Stimulated activated CD8-positive, alpha-beta memory T cell treated with anti-CD3 and anti-CD28 coated beads, Interleukin-7, amount 100 ng/mL, for 48 hours (primary cell): ENCODE results near the gene TBC1D22A.

Experiments
- DNase-seq, 2 donors: peaks; one replicate each; pipeline ENCODE4 v3.0.0-alpha.2; 2020; ENCODE audit warnings: low read depth in 1 of 2; ENCODE audit errors: extremely low read depth in 1 of 2

Gene TBC1D22A

DNA sequence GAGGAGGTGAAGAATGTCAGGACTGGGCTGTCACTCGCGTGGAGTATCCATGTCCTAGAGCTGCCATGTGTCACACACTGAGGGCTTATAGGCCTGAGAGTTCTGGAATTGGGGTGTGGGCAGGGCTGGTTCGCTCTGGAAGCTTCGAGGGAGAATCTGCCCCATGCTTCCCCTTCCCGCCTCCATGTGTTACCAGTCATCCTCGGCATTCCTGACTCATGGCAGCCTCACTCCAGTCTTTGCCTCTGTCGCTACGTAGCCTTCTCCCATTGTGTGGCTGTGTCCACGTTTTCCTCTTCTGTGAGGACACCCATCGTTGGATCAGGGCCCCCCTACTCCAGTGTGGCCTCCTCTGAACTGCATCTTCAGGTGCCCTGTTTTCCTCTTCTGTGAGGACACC, 301.2 kb downstream of the TBC1D22A start:
- no peak for DNase-seq

DNA sequence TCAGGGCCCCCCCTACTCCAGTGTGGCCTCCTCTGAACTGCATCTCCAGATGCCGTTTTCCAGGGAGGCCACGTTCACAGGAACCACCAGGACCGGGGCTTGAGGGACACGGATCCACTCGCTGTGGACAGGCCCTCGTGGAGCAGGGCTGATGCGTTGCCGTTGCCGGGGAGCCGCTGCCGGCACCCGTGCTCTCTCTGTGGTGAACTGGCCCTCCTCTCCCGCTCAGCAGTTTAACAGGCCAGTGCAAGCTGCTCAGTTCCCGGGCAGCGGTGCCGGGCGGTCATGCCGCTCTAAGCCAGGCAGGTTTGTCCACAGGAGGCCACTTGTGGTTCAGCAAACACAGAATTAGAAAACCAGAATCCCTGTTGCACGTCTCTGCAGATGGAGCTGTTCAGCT, 301.6 kb downstream of the TBC1D22A start:
- DNase-seq = no peak

DNA sequence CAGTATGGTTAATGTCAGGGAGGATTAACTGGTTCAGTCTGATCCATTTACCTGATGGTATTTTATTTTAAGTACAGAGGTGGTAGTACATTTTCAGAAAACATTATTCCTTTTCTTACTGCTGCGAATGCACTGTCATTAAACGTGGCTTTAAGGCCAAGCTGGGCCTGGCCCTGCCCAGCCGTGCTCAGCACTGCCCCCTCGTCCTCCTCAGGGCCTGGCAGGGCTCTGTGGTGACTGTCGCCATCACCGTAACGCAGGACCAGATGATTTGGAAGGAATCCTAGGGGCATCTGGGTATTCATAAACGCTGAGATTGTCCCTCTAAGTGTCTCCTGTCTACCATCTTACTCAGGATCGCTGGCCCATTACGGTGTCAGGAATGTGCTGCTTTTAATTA, 302.0 kb downstream of the TBC1D22A start:
- no peak for DNase-seq

DNA sequence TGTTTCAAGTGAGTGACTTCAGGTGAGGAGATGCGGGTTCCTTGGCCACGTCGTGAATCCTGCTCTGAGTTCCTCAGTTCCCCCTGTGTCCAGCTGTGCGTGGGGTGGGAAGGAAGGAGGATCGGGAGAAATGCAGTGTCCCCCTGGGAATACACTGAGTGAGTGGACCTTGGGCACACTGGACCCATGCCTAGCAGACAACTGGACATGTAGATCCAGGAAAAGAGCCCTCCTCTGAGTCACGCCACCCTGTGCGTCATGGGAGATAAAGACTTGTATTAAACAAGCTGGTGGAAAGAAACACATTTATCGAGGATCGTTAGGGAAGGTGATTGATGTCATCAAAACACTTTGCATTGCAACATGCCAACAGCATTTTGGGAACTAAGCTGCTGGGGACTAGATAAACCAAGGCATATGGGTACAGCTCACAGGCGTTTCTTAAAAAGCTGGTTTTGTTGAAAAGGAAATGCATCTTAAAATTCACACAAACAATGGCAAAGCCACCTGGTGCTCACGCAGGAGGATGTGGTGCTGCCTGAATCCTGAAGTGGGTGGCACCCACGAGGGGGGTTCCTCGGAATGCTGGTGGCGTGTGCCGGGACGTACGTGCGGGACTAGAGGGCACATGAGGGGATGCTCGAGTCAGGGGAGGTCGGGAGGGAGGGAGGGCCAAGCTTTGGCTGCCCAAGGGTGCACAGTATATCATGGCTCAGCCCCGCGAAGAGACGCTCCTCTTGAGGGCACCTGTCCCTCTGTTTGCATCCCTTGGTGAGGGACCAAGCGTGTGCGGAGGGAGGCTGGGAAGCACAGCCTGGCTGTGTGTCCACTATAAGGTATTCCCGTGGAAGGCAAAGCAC, 303.5 kb downstream of the TBC1D22A start:
- no peak for DNase-seq

DNA sequence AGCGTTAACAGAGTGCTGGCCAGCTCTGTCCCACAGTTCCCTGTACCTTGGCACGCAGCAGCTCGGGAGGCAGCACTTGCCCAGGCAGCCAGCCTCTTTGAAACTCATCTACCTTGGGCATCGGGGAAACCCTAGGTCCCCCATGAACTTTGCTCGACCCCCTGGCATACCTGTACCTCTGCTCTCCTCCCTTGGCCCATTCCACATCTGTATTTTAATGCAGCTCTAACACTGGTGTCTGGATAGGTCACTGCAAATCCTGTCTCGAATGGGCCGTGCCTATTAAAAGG, 304.1 kb downstream of the TBC1D22A start:
- no peak for DNase-seq

DNA sequence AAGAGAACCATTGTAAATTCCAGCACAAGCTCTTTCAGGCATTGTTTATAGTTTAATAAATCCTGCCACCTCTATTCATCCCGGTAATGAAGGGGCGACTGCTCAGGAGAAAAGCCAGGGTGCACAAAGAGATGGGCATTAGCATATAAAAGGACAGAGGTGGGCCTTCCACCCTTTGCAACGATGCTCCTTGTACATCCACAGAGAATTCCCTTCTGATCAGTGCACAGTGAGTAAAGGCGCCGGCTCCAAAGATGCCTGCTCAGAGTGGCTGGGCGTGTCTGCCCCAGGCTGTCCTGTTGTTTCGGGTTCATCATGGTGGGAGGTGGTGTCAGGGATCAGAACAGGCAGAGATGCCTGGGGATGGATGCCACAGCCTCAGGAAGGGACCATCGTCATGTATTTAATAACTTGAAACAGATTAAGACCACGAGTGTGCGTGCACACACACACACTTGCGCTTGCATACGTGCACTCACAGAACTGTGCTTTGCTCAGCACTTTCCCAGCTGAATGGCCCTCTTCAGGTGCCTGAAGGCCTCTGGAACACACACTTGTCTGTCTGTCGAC, 305.0 kb downstream of the TBC1D22A start:
- DNase-seq = no peak

DNA sequence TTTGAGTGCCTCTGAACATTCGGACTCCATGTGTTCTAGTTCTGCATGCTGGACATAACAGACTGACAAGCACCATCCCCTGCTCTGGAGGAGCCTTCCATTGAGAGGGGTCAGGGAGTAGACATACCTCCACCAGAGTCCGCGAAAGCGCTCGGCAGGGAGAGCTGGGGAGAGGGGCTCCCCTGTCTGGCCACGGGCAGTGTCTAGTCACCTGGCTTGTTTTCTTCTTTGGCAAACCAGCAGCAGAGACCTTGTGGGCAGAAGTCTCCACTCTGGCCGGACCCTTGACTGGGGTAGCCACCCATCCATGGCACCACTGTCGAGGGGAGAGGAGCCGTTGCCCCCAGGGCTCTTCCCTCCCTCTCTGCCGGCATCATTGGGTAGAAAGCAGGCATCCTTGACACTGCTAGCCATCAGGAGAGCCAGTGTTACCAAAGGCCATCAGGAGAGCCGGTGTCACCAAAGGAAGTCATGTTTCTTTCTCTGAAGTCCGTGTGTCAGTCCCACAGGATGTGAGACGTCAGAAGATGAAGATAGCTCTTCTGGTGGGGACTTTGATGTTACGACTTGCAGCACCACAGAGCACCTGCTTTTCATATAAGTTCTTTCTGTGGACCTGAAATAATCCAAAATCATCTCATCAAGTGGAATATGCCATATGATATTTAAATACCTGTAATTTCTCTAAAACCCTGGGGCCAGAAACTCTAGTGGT, 305.6 kb downstream of the TBC1D22A start:
- DNase-seq = no peak

DNA sequence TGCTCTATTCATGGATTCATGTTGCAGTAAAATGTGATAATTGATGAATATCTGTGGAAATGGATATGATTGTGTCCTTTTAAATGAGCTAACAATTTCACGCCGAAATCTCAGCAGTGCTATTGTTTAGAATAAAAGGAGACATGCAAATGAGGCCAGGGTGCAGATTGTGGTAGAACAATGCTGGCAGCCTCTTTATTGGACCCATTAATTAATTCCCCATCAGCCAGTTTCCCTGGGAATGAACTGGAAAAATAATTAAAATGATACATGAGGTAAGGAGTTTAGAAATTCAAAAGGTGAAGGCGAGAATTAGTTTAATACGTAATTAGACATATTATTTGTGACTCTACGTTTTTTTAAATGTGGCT, 306.2 kb downstream of the TBC1D22A start:
- no peak for DNase-seq

DNA sequence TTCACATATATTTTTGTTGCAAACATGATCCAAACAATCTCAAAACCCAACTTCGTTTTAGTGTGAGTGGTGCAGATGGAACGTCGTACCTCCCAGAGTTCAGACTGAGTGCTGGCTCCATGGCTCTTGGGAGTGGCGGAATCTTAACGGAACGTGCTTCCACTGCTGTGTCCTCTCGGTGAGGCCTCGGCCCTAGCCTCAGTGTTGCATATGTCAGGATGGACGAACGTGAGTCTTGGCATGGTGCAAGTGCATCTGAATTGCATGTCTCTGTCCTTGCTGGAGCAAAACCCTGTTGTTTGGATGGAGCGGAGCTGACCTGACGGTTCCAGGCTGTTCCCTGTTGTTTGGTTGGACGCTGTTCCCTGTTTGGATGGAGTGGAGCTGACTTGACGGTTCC, 306.8 kb downstream of the TBC1D22A start:
- DNase-seq = no peak

DNA sequence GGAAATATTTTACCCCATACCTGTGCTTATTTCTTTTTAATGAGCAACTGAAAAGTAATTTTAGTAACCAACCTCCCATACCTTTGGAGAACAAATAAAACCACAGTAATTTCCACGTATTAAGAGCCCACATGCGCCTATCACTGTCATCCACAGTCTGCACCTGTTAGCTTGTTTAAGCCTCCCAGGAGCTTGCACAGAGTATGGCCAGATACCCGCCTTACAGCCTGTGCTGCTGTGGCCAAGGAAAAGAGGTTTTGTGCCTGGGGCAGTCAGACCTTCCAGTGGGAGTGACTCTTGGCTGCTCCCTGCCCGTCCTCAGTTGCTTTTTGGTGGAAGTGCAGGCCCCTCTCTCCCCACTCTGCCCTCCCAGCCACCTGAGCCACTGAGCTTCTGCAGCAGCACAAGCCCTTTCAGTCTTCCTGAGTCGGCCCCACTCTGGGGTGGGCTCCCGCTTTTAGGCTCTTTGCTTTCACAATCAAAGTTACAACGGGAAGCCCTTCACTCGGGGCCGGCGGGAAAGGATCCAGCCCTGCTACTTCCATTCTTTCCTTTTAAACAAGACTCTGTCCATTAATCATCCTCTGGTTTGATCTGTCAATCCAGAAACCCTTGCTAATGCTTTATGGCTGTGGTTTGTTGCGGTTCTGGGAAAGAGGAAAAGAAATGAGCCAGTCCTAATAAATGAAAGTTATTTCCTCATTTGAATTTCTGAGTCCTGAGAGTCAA, 308.8 kb downstream of the TBC1D22A start:
- DNase-seq = no peak

DNA sequence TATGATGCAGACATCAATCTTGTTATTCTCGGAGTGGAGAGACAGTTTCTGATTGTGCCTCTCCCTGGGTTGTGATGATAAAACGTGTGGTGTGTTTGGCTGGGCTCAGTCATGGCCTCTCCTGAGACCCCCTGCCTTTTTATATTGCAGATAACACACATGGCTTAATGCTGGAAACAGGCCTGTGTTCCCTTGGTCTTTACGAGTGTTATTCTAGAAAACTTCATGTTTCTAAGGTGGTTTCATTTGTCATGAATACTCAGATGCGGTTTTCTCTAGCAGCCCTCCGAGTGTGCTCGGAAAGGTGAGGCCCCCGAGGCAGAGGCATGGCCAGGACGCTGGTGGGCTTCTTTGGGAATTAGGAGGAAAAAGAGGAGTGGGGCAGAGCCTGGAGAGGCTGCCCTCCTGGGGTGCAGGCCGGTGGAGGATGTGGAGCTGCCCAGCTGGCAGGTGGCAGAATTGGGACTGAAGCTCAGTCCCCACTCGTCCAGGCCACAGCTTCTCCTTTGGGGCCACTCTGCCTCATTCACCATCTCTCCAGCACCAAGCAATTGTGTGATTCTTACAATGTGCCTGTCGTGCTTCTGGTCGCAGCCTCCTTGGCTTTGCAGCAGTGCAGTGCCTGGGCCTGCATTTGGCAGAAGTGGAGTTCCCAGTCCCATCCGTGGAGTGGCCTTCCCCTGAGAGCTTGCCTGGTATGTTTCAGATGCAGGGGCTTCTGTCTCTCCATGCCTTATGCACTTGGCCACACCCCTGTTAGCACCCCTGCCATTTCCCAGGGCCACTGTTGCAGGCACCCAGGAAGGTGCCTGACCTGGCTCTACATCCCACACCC, 309.6 kb downstream of the TBC1D22A start:
- DNase-seq = no peak

DNA sequence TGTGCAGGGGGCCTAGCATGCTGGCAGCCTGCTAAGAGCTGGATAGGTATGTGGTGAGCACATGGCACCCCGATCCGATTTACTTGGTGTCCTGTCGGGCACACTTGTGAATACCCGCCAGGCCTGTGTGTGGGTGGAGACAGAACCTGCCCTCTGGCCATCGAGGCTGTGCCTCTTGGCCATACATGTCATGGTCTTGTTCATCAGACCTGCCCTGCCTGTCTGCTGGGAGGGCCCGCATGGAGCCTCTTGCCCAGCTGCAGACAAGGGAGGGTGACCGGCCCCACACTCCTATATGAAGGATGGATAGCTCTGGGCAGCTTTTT, 310.2 kb downstream of the TBC1D22A start:
- no peak for DNase-seq

DNA sequence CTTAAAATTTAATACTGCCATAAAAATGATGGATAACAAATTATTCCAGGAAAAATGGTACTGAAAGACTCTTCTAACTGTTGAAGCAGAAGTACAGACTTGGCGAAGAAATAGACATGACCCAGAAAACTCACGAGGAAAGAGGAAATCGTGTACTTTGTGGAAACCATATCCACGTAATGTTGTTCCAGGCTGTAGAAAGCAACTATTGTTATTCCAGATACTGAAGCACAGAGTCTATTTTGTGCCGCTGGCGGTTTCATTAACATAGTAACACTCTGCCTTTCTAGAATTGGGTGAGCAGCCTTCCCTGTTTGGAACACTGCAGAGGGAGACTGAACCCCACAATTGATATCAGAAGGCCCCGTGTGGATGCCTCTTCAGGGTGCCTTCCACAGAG, 310.6 kb downstream of the TBC1D22A start:
- no peak for DNase-seq

DNA sequence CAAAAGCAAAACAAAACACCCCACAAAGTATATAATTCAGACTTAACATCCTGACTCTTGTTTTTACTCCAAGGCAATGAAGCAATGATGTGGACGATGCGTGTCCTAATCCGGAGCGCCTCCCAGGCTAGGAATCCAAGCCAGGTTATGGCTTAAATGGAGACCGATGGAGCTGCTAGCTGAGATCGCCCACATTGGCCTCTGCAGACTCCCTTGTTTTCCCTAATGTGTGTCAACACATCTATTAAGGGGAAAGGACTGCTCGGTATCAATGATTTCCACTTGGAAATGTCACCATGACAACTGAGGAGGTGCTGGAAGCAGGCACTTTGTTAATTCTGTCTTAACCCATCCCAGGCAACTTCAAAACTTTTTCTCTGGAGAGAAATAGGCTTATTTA, 311.7 kb downstream of the TBC1D22A start:
- DNase-seq = no peak

DNA sequence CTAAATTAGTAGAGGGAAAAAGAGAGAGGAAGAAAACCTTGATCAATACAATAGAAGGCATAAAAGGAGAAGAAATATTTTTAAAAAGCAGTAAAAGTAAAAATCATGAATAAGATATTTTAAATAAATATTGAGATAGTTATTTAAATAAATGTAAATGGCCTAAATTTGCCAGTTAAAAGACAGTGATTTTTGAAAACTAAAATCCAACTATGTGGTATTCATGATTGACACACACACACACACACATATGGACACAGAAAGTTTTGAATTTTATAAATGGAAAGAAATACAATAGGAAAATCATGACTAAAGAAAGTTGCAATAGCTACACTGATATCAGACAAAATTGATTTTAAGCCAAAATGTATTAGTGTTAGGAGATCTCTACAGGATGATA, 313.1 kb downstream of the TBC1D22A start:
- no peak for DNase-seq

DNA sequence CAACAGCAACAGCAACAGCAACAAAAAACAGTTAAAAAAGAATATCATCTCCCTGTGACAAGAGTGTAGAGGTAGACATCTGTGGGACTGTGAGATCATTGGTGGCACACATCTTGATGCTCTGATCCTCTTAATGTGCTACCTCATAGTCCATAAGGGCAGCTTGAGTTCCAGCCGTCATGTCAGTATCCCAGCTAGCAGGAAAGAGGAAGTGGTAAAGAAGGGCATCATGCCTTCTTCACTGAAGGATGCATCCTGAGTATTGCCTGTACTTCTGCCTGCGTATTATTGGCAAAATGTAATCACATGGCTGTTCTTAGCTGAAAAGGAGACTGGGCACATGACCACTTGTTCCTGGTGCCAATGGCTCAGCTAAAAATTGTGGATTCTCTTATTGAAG, 314.3 kb downstream of the TBC1D22A start:
- DNase-seq = no peak

DNA sequence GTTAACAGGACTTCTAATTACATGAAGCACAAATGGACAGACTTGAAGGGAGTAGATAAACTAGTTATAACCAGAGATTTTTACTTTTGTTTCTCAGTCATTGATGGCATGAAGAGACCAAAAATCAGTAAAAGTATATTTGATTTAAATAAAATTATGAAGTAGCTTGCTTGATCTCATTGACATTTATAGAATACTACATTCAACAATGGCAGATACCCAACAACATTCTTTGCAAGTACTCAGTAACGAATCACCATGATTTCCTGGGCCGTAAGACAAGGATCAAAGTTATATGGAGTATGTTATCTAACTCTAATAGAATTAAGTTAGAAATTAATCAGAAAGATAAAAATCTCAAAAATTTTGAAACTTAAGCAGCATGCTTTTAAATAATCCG, 317.6 kb downstream of the TBC1D22A start:
- DNase-seq = no peak

DNA sequence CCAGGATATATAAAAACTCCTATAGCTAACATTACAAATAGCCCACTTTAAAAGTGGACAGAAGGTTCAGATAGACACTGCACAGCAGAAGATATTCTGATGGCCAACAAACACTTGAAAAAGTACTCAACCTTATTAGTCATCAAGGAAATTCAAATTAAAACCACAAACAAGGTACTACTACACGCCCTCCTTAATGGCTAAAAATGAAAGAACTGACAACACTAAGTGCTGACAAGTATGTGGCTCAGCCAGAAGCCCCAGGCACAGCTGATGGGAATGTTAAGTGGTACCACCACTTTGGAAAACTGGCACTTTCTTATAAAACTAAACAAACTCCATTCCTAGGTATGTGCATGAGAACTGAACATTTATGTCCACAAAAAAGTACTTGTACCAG, 320.1 kb downstream of the TBC1D22A start:
- DNase-seq = no peak

DNA sequence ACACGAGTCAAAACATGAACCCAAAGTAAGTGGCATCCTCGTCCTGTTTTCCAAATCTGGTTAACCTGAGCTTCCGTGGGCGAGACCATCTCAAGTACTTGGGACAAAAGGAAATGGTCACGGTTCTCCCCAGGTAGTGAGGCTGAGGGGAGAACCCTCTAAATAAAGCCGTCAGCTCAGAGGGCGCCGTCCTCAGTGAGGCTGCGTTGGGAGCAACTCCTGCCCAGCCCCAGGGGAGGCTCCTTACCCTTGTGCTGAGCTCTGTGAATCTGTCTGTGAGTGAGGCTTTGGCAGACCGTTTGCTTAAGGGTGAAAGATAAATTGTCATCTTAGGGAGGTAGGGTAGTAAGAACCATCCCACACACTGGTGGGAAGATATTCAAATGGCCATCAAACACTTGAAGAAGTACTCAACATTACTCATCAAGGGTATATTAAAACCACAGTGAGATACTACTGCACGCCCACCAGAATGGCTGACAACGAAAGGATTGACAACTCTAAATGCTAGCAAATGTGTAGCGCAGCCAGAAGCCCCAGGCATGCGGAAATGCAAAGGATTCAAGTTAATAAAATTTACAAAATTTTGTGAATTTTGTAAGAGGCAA, 321.0 kb downstream of the TBC1D22A start:
- no peak for DNase-seq

DNA sequence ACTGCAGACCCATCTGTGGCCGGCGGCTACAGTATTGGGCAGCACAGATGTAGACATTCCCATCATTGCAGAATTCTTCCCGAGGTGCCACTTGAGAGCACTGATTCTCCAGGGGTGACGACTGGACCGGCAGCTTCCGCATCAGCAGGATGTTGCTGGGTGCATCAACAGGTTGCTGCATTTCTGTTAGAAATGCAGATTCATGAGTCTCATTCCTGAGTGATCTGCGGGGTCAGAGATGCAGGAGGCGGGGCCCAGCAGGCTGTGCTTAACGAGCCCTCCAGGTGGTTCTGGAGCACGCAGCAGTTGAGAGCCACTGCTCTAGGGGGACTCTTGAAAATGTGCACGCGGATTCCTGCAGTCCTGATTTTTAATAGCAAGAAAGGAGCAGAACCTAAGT, 321.8 kb downstream of the TBC1D22A start:
- DNase-seq = no peak
